HepG2 (cell line): ENCODE data around the gene SAC3D1. TPM values are rescaled to one million over a fixed set of nuclear protein-coding genes. Genes with fewer than 3 reads are reported as not detected.

Experiments used
- DNMT1 ChIP-seq: sonication (generic); formaldehyde crosslinking; IDR thresholded peaks from 2 replicates; pipeline ENCODE4 v1.5.1; 2020; ENCODE audit warnings: mild to moderate bottlenecking, missing genetic modification reagents
- MXD4 ChIP-seq: IDR thresholded peaks from 2 replicates; pipeline ENCODE4 v1.6.1; 2016; ENCODE audit warnings: mild to moderate bottlenecking, missing biosample characterization, missing genetic modification reagents
- POLR2A ChIP-seq, 2 experiments: IDR thresholded peaks; 2 replicates each; pipeline ENCODE4 v1.6.1; 2011; ENCODE audit warnings: low read depth in 2 of 2, low read length in 2 of 2, mild to moderate bottlenecking in 1 of 2, moderate library complexity in 1 of 2; ENCODE audit not compliant: insufficient read depth in 1 of 2
- SP4 ChIP-seq: sonication (generic); formaldehyde crosslinking; IDR thresholded peaks from 2 replicates; pipeline ENCODE4 v1.8.1; 2023; ENCODE audit warnings: mild to moderate bottlenecking, missing genetic modification reagents
- ZNF33B ChIP-seq: sonication (generic); formaldehyde crosslinking; IDR thresholded peaks from 2 replicates; pipeline ENCODE4 v1.5.1; 2020; ENCODE audit warnings: mild to moderate bottlenecking, missing genetic modification reagents
- ZNF354B ChIP-seq: sonication (generic); formaldehyde crosslinking; IDR thresholded peaks from 2 replicates; pipeline ENCODE4 v1.8.0; 2022; ENCODE audit warnings: mild to moderate bottlenecking, missing genetic modification reagents
- ZNF678 ChIP-seq: sonication (generic); formaldehyde crosslinking; IDR thresholded peaks from 2 replicates; pipeline ENCODE4 v1.4.0; 2020; ENCODE audit warnings: mild to moderate bottlenecking, missing genetic modification reagents
- polyA plus RNA-seq, 8 experiments: library from polyadenylated mRNA; depleted of rRNA in 3 of 8; stranded (reverse) in 7 of 8; unstranded in 1 of 8; fragments of >200 nt; fragmentation: Illumina TruSeq in 4 of 8; extraction: Trizol in 4 of 8; gene quantifications; 2 replicates each; pipeline versions ENCODE4 v1.2.1 to v1.2.3, GENCODE V29; 2011 to 2016; ENCODE audit warnings: low read depth in 4 of 8, missing spikeins in 1 of 8, mixed read lengths in 1 of 8; ENCODE audit not compliant: insufficient read depth in 1 of 8
- total RNA-seq, 5 experiments: library from RNA; depleted of rRNA; stranded (reverse); fragments of >200 nt; fragmentation: Illumina TruSeq; extraction: Trizol; gene quantifications; 2 replicates each; pipeline ENCODE4 v1.2.3, GENCODE V29; 2016; ENCODE audit warnings: low read depth in 1 of 5
- TF ChIP-seq, protein P1 (sequence below): sonication (generic); formaldehyde crosslinking; IDR thresholded peaks from 2 replicates; pipeline ENCODE4 v1.5.0; 2020; ENCODE audit warnings: mild to moderate bottlenecking, missing genetic modification reagents
- TF ChIP-seq, protein P2 (sequence below): sonication (generic); formaldehyde crosslinking; IDR thresholded peaks from 2 replicates; pipeline ENCODE4 v1.4.0; 2020; ENCODE audit warnings: mild to moderate bottlenecking, missing genetic modification reagents
- TF ChIP-seq, protein P3 (sequence below): sonication (generic); formaldehyde crosslinking; IDR thresholded peaks from 2 replicates; pipeline ENCODE4 v1.5.0; 2020; ENCODE audit warnings: mild to moderate bottlenecking, low read depth, missing genetic modification reagents, borderline replicate concordance

The SAC3D1 gene
- total and polyA plus RNA-seq, 2 of the 13 experiments (the other 11 are each of a cell fraction or from before 2014, with no cell fraction given): 7.4 to 36.3 TPM

DNA sequence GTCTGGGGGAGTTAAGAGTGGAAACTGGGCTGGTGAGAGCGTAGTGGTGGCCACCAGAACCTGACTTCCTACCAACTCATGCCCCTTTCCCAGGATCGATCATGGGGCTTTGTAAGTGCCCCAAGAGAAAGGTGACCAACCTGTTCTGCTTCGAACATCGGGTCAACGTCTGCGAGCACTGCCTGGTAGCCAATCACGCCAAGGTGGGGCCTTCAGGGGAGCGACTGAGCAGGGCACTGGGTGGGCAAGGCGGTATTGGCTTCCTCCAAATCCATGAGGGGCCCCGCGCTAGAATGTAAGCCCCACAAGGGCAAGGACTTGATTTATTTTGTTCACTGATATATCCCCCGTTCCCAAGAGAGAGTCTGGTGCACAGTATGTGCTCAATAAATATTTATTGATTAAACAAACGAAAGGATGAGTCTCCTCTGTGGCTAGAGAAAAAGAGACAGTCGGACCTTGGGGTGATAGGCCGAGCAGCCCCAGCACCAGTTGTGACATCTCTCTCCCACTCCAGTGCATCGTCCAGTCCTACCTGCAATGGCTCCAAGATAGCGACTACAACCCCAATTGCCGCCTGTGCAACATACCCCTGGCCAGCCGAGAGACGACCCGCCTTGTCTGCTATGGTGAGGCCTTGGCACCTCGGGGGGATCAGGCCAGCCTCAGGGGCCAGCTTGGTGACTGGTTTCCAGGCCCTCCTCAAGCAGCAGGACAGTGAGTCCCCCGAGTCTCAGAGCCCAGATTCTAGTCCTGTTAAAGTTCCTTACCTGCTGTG, 43.8 kb downstream of the SAC3D1 start (continued):
- TF ChIP-seq, protein P1, sequence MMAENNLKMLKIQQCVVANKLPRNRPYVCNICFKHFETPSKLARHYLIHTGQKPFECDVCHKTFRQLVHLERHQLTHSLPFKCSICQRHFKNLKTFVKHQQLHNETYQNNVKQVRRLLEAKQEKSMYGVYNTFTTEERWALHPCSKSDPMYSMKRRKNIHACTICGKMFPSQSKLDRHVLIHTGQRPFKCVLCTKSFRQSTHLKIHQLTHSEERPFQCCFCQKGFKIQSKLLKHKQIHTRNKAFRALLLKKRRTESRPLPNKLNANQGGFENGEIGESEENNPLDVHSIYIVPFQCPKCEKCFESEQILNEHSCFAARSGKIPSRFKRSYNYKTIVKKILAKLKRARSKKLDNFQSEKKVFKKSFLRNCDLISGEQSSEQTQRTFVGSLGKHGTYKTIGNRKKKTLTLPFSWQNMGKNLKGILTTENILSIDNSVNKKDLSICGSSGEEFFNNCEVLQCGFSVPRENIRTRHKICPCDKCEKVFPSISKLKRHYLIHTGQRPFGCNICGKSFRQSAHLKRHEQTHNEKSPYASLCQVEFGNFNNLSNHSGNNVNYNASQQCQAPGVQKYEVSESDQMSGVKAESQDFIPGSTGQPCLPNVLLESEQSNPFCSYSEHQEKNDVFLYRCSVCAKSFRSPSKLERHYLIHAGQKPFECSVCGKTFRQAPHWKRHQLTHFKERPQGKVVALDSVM (CRISPR knock-in tag): no peak
- TF ChIP-seq ZNF33B (CRISPR knock-in tag) (0 out of 2 replicates have a peak, but pooled peaks have one; percentile 10), ZNF354B (CRISPR knock-in tag) (0 out of 2 replicates have a peak, but pooled peaks have one; percentile 23), DNMT1 (CRISPR knock-in tag) (no peak), POLR2A (IDR thresholded peaks at IDR 0.05; ENCODE audit: insufficient read depth in 1 of 2, low read depth in 2 of 2, low read length in 2 of 2) (peak in 1 of 2 experiments; percentile 33; a peak in 1 of 4 replicates), SP4 (CRISPR knock-in tag) (no peak), MXD4 (CRISPR knock-in tag) (no peak), ZNF678 (CRISPR knock-in tag) (no peak)
- TF ChIP-seq, protein P2, sequence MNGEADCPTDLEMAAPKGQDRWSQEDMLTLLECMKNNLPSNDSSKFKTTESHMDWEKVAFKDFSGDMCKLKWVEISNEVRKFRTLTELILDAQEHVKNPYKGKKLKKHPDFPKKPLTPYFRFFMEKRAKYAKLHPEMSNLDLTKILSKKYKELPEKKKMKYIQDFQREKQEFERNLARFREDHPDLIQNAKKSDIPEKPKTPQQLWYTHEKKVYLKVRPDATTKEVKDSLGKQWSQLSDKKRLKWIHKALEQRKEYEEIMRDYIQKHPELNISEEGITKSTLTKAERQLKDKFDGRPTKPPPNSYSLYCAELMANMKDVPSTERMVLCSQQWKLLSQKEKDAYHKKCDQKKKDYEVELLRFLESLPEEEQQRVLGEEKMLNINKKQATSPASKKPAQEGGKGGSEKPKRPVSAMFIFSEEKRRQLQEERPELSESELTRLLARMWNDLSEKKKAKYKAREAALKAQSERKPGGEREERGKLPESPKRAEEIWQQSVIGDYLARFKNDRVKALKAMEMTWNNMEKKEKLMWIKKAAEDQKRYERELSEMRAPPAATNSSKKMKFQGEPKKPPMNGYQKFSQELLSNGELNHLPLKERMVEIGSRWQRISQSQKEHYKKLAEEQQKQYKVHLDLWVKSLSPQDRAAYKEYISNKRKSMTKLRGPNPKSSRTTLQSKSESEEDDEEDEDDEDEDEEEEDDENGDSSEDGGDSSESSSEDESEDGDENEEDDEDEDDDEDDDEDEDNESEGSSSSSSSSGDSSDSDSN (CRISPR knock-in tag): no peak
- TF ChIP-seq, protein P3, sequence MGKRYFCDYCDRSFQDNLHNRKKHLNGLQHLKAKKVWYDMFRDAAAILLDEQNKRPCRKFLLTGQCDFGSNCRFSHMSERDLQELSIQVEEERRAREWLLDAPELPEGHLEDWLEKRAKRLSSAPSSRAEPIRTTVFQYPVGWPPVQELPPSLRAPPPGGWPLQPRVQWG (CRISPR knock-in tag): no peak
